ENCODE data around the gene LTA4H.
A peak's percentile ranks its signal among the peaks of the same experiment; 100 is the strongest.

The LTA4H gene

GRCh38 chr12:96041181-96041580, 5.8 kb upstream of the LTA4H start:
- H3K36me3 ChIP-seq (ENCODE audit: control insufficient read depth, insufficient read depth, low read length), result no peaks in the 10 kb centered on the region
- peaks cover under 1% of the 10 kb centered on the region for H3K4me1 ChIP-seq (ENCODE audit: control insufficient read depth, insufficient read depth, low read length)
- no peak overlapping the region for H3K4me3 ChIP-seq (ENCODE audit: low read depth, low read length)
- H3K9me3 ChIP-seq (ENCODE audit: control insufficient read depth, insufficient read depth, low read length), result no peaks in the 10 kb centered on the region
- H3K9ac ChIP-seq (ENCODE audit: low read depth, low read length), result no peak overlapping the region
- no peaks in the 10 kb centered on the region for H3K27me3 ChIP-seq (ENCODE audit: control insufficient read depth, insufficient read depth, low read length)

GRCh38 chr12:96040305-96041133, 5.1 kb upstream of the LTA4H start:
- Histone ChIP-seq H3K4me1 (ENCODE audit: control insufficient read depth, insufficient read depth, low read length) (no peaks in the 10 kb centered on the region), H3K9me3 (ENCODE audit: control insufficient read depth, insufficient read depth, low read length) (no peaks in the 10 kb centered on the region), H3K9ac (ENCODE audit: low read depth, low read length) (no peak overlapping the region), H3K36me3 (ENCODE audit: control insufficient read depth, insufficient read depth, low read length) (no peaks in the 10 kb centered on the region), H3K4me3 (ENCODE audit: low read depth, low read length) (no peak overlapping the region), H3K27me3 (ENCODE audit: control insufficient read depth, insufficient read depth, low read length) (no peaks in the 10 kb centered on the region)

GRCh38 chr12:96039516-96039915, 4.1 kb upstream of the LTA4H start:
- no peaks in the 10 kb centered on the region for H3K36me3 ChIP-seq (ENCODE audit: control insufficient read depth, insufficient read depth, low read length)
- no peaks in the 10 kb centered on the region for H3K27me3 ChIP-seq (ENCODE audit: control insufficient read depth, insufficient read depth, low read length)
- no peaks in the 10 kb centered on the region for H3K9me3 ChIP-seq (ENCODE audit: control insufficient read depth, insufficient read depth, low read length)
- H3K4me3 ChIP-seq (ENCODE audit: low read depth, low read length), result no peak overlapping the region
- no peak overlapping the region for H3K9ac ChIP-seq (ENCODE audit: low read depth, low read length)
- no peaks in the 10 kb centered on the region for H3K4me1 ChIP-seq (ENCODE audit: control insufficient read depth, insufficient read depth, low read length)

GRCh38 chr12:96036765-96037455, 1.5 kb upstream of the LTA4H start:
- no peaks in the 10 kb centered on the region for H3K27me3 ChIP-seq (ENCODE audit: control insufficient read depth, insufficient read depth, low read length)
- no peak overlapping the region for H3K4me3 ChIP-seq (ENCODE audit: low read depth, low read length)
- no peaks in the 10 kb centered on the region for H3K9me3 ChIP-seq (ENCODE audit: control insufficient read depth, insufficient read depth, low read length)
- no peak overlapping the region for H3K9ac ChIP-seq (ENCODE audit: low read depth, low read length)
- no peaks in the 10 kb centered on the region for H3K4me1 ChIP-seq (ENCODE audit: control insufficient read depth, insufficient read depth, low read length)
- H3K36me3 ChIP-seq (ENCODE audit: control insufficient read depth, insufficient read depth, low read length), result no peaks in the 10 kb centered on the region

- H3K9ac ChIP-seq (ENCODE audit: low read depth, low read length), result peak overlapping the region; percentile 80
- no peaks in the 10 kb centered on the region for H3K9me3 ChIP-seq (ENCODE audit: control insufficient read depth, insufficient read depth, low read length)
- no peaks in the 10 kb centered on the region for H3K36me3 ChIP-seq (ENCODE audit: control insufficient read depth, insufficient read depth, low read length)
- no peaks in the 10 kb centered on the region for H3K27me3 ChIP-seq (ENCODE audit: control insufficient read depth, insufficient read depth, low read length)
- H3K4me1 ChIP-seq (ENCODE audit: control insufficient read depth, insufficient read depth, low read length), result no peaks in the 10 kb centered on the region
- H3K4me3 ChIP-seq (ENCODE audit: low read depth, low read length), result peak overlapping the region; percentile 81
These were observed 635 bp downstream of the LTA4H start for GRCh38 chr12:96034621-96035282.

- Histone ChIP-seq H3K4me1 (ENCODE audit: control insufficient read depth, insufficient read depth, low read length) (no peaks in the 10 kb centered on the region), H3K9ac (ENCODE audit: low read depth, low read length) (no peak overlapping the region), H3K4me3 (ENCODE audit: low read depth, low read length) (peak overlapping the region; percentile 81), H3K36me3 (ENCODE audit: control insufficient read depth, insufficient read depth, low read length) (no peaks in the 10 kb centered on the region), H3K9me3 (ENCODE audit: control insufficient read depth, insufficient read depth, low read length) (no peaks in the 10 kb centered on the region), H3K27me3 (ENCODE audit: control insufficient read depth, insufficient read depth, low read length) (no peaks in the 10 kb centered on the region)
These were observed 1.6 kb downstream of the LTA4H start for GRCh38 chr12:96033549-96034389.

GRCh38 chr12:96029826-96030225, 5.6 kb downstream of the LTA4H start:
- H3K9me3 ChIP-seq (ENCODE audit: control insufficient read depth, insufficient read depth, low read length), result no peaks in the 10 kb centered on the region
- no peaks in the 10 kb centered on the region for H3K4me1 ChIP-seq (ENCODE audit: control insufficient read depth, insufficient read depth, low read length)
- no peaks in the 10 kb centered on the region for H3K27me3 ChIP-seq (ENCODE audit: control insufficient read depth, insufficient read depth, low read length)
- H3K4me3 ChIP-seq (ENCODE audit: low read depth, low read length), result no peak overlapping the region
- peaks cover 2% of the 10 kb centered on the region for H3K36me3 ChIP-seq (ENCODE audit: control insufficient read depth, insufficient read depth, low read length)
- no peak overlapping the region for H3K9ac ChIP-seq (ENCODE audit: low read depth, low read length)

GRCh38 chr12:96028538-96028937, 6.8 kb downstream of the LTA4H start:
- Histone ChIP-seq H3K36me3 (ENCODE audit: control insufficient read depth, insufficient read depth, low read length) (peaks cover 2% of the 10 kb centered on the region), H3K9ac (ENCODE audit: low read depth, low read length) (no peak overlapping the region), H3K4me3 (ENCODE audit: low read depth, low read length) (no peak overlapping the region), H3K27me3 (ENCODE audit: control insufficient read depth, insufficient read depth, low read length) (no peaks in the 10 kb centered on the region), H3K4me1 (ENCODE audit: control insufficient read depth, insufficient read depth, low read length) (no peaks in the 10 kb centered on the region), H3K9me3 (ENCODE audit: control insufficient read depth, insufficient read depth, low read length) (no peaks in the 10 kb centered on the region)

GRCh38 chr12:96026331-96026730, 9.1 kb downstream of the LTA4H start:
- peaks cover 7% of the 10 kb centered on the region for H3K36me3 ChIP-seq (ENCODE audit: control insufficient read depth, insufficient read depth, low read length)
- H3K9me3 ChIP-seq (ENCODE audit: control insufficient read depth, insufficient read depth, low read length), result no peaks in the 10 kb centered on the region
- H3K4me1 ChIP-seq (ENCODE audit: control insufficient read depth, insufficient read depth, low read length), result no peaks in the 10 kb centered on the region
- no peak overlapping the region for H3K9ac ChIP-seq (ENCODE audit: low read depth, low read length)
- H3K27me3 ChIP-seq (ENCODE audit: control insufficient read depth, insufficient read depth, low read length), result no peaks in the 10 kb centered on the region
- H3K4me3 ChIP-seq (ENCODE audit: low read depth, low read length), result no peak overlapping the region

GRCh38 chr12:96025518-96025917, 9.9 kb downstream of the LTA4H start:
- Histone ChIP-seq H3K36me3 (ENCODE audit: control insufficient read depth, insufficient read depth, low read length) (peaks cover 10% of the 10 kb centered on the region), H3K9ac (ENCODE audit: low read depth, low read length) (no peak overlapping the region), H3K27me3 (ENCODE audit: control insufficient read depth, insufficient read depth, low read length) (no peaks in the 10 kb centered on the region), H3K9me3 (ENCODE audit: control insufficient read depth, insufficient read depth, low read length) (no peaks in the 10 kb centered on the region), H3K4me3 (ENCODE audit: low read depth, low read length) (no peak overlapping the region), H3K4me1 (ENCODE audit: control insufficient read depth, insufficient read depth, low read length) (no peaks in the 10 kb centered on the region)

- H3K36me3 ChIP-seq (ENCODE audit: control insufficient read depth, insufficient read depth, low read length), result peaks cover 10% of the 10 kb centered on the region
- no peak overlapping the region for H3K4me3 ChIP-seq (ENCODE audit: low read depth, low read length)
- H3K4me1 ChIP-seq (ENCODE audit: control insufficient read depth, insufficient read depth, low read length), result no peaks in the 10 kb centered on the region
- no peaks in the 10 kb centered on the region for H3K9me3 ChIP-seq (ENCODE audit: control insufficient read depth, insufficient read depth, low read length)
- H3K27me3 ChIP-seq (ENCODE audit: control insufficient read depth, insufficient read depth, low read length), result no peaks in the 10 kb centered on the region
- H3K9ac ChIP-seq (ENCODE audit: low read depth, low read length), result no peak overlapping the region
These were observed 14.9 kb downstream of the LTA4H start for GRCh38 chr12:96020314-96021003.
